IMR-90 (cell line): ENCODE measurements around the gene ADPRHL1. TPM values are rescaled to one million over a fixed set of nuclear protein-coding genes. Genes with fewer than 3 reads are reported as not detected.
A peak's percentile ranks its signal among the peaks of the same experiment; 100 is the strongest.

Experiments
- ATAC-seq: fragments of 200-7000 bp; cut with Tn5 transposase; 2 replicates; pipeline ENCODE4 v1.9.1; 2020; ENCODE audit warnings: low read depth, mild to moderate bottlenecking, moderate library complexity
- BruUV-seq: library from RNA; stranded (reverse); fragments of 400-500 nt; replicated peaks from 2 replicates; lab custom pipeline; 2021; lab: Mats Ljungman, UMichigan
- CTCF ChIA-PET: fragments of 300-600 bp; formaldehyde crosslinking; extraction: SDS; loops from one replicate; lab custom pipeline; 2021; ENCODE audit warnings: antibody characterized with exemption; lab: Yijun Ruan, JAX
- POLR2A ChIA-PET: fragments of 300-600 bp; sonication (Branson Sonifier 250); formaldehyde crosslinking; loops from one replicate; lab custom pipeline; 2022; ENCODE audit warnings: antibody characterized with exemption; ENCODE audit not compliant: unreplicated experiment; lab: Charles Lee
- DNase-seq: peaks from one replicate; pipeline ENCODE4 v3.0.0; 2013
- H2AFZ ChIP-seq: replicated peaks from 2 replicates; pipeline ENCODE3; 2013; ENCODE audit warnings: low read length, mild to moderate bottlenecking; ENCODE audit not compliant: poor library complexity
- H2AK5ac ChIP-seq: 2 replicates; pipeline ENCODE4 v1.6.1; 2013; ENCODE audit warnings: low read depth, low read length, inconsistent platforms
- H2AK9ac ChIP-seq: replicated peaks from 2 replicates; pipeline ENCODE3; 2013; ENCODE audit warnings: mild to moderate bottlenecking, low read depth, low read length, moderate library complexity; ENCODE audit not compliant: poor library complexity
- H2BK120ac ChIP-seq: 2 replicates; pipeline ENCODE4 v1.6.1; 2013; ENCODE audit warnings: low read depth, low read length, inconsistent platforms
- H2BK15ac ChIP-seq: 3 replicates; pipeline ENCODE4 v1.6.1; 2013; ENCODE audit warnings: low read depth, low read length, inconsistent platforms
- H2BK20ac ChIP-seq: 2 replicates; pipeline ENCODE4 v1.6.1; 2013; ENCODE audit warnings: low read depth, mild to moderate bottlenecking, inconsistent platforms, low read length, moderate library complexity
- H2BK5ac ChIP-seq: 2 replicates; pipeline ENCODE4 v1.6.1; 2013; ENCODE audit warnings: mild to moderate bottlenecking, low read depth, low read length, inconsistent platforms; ENCODE audit not compliant: poor library complexity, severe bottlenecking
- H3K14ac ChIP-seq: replicated peaks from 2 replicates; pipeline ENCODE4 v1.6.1; 2013; ENCODE audit warnings: low read depth, low read length, inconsistent platforms
- H3K18ac ChIP-seq: 2 replicates; pipeline ENCODE4 v1.6.1; 2013; ENCODE audit warnings: low read depth, low read length, control low read depth
- H3K23ac ChIP-seq: 2 replicates; pipeline ENCODE4 v1.6.1; 2013; ENCODE audit warnings: low read depth, low read length, inconsistent platforms
- H3K27ac ChIP-seq: 2 replicates; pipeline ENCODE4 v1.5.1; 2013; ENCODE audit warnings: mild to moderate bottlenecking, control low read depth, low read length; ENCODE audit not compliant: insufficient read depth
- H3K27me3 ChIP-seq: 2 replicates; pipeline ENCODE4 v1.6.1; 2013; ENCODE audit warnings: low read length; ENCODE audit not compliant: control insufficient read depth, insufficient read depth
- H3K36me3 ChIP-seq: 2 replicates; pipeline ENCODE4 v1.6.1; 2013; ENCODE audit warnings: low read length, mixed read lengths; ENCODE audit not compliant: control insufficient read depth, insufficient read depth
- H3K4ac ChIP-seq: 2 replicates; pipeline ENCODE4 v1.6.1; 2013; ENCODE audit warnings: low read depth, low read length, inconsistent platforms
- H3K4me1 ChIP-seq: 2 replicates; pipeline ENCODE4 v1.6.1; 2013; ENCODE audit warnings: low read length, mixed read lengths; ENCODE audit not compliant: control insufficient read depth, insufficient read depth
- H3K4me2 ChIP-seq: 2 replicates; pipeline ENCODE4 v1.6.1; 2013; ENCODE audit warnings: low read depth, mild to moderate bottlenecking, control low read depth, low read length, moderate library complexity
- H3K4me3 ChIP-seq: 2 replicates; pipeline ENCODE4 v1.5.1; 2013; ENCODE audit warnings: low read depth, mild to moderate bottlenecking, control low read depth, low read length, moderate library complexity; ENCODE audit not compliant: insufficient read depth
- H3K56ac ChIP-seq: 2 replicates; pipeline ENCODE4 v1.6.1; 2013; ENCODE audit warnings: low read length, inconsistent platforms; ENCODE audit not compliant: insufficient read depth; ENCODE audit errors: extremely low read depth
- H3K79me1 ChIP-seq, 2 experiments: 2 replicates each; pipeline ENCODE4 v1.6.1; 2013; ENCODE audit warnings: low read length in 2 of 2, inconsistent platforms in 1 of 2, low read depth in 1 of 2
- H3K9ac ChIP-seq: 2 replicates; pipeline ENCODE4 v1.6.1; 2013; ENCODE audit warnings: low read depth, low read length, control low read depth
- H3K9me1 ChIP-seq: 2 replicates; pipeline ENCODE4 v1.6.1; 2013; ENCODE audit warnings: low read length, inconsistent platforms; ENCODE audit not compliant: insufficient read depth
- H3K9me3 ChIP-seq: 2 replicates; pipeline ENCODE4 v1.6.1; 2013; ENCODE audit warnings: low read length; ENCODE audit not compliant: control insufficient read depth, insufficient read depth
- H4K20me1 ChIP-seq: 2 replicates; pipeline ENCODE4 v1.6.1; 2013; ENCODE audit warnings: low read length, inconsistent platforms; ENCODE audit not compliant: insufficient read depth
- H4K5ac ChIP-seq: 2 replicates; pipeline ENCODE4 v1.6.1; 2013; ENCODE audit warnings: mild to moderate bottlenecking, low read depth, low read length, control low read depth
- H4K8ac ChIP-seq, 2 experiments: 2 replicates each; pipeline ENCODE4 v1.6.1; 2013; ENCODE audit warnings: low read depth in 2 of 2, low read length in 2 of 2, control low read depth in 1 of 2, inconsistent platforms in 1 of 2
- H4K91ac ChIP-seq: 2 replicates; pipeline ENCODE4 v1.6.1; 2013; ENCODE audit warnings: low read depth, low read length, inconsistent platforms; ENCODE audit not compliant: insufficient read depth
- BHLHE40 ChIP-seq: fragments of 150-350 bp; IDR thresholded peaks from 2 replicates; pipeline ENCODE4 v1.6.1; 2016; ENCODE audit warnings: mild to moderate bottlenecking, low read depth, low read length
- CEBPB ChIP-seq: IDR thresholded peaks from 2 replicates; pipeline ENCODE4 v1.6.1; 2012; ENCODE audit warnings: low read depth, low read length, improper control_type of control experiment
- CHD1 ChIP-seq: IDR thresholded peaks from 2 replicates; pipeline ENCODE4 v1.6.1; 2012; ENCODE audit warnings: low read depth, low read length, improper control_type of control experiment
- CTCF ChIP-seq: conservative IDR thresholded peaks from 2 replicates; pipeline ENCODE4 v1.5.1; 2012; ENCODE audit warnings: mild to moderate bottlenecking, low read depth, low read length, improper control_type of control experiment
- ELK1 ChIP-seq: fragments of 150-350 bp; IDR thresholded peaks from 2 replicates; pipeline ENCODE4 v1.6.1; 2016; ENCODE audit warnings: low read depth, mild to moderate bottlenecking, low read length, moderate library complexity, borderline replicate concordance
- MAFK ChIP-seq: IDR thresholded peaks from 2 replicates; pipeline ENCODE4 v1.6.1; 2012; ENCODE audit warnings: low read depth, low read length, improper control_type of control experiment
- MAZ ChIP-seq: IDR thresholded peaks from 2 replicates; pipeline ENCODE4 v1.6.1; 2012; ENCODE audit warnings: low read depth, mild to moderate bottlenecking, low read length, improper control_type of control experiment, moderate library complexity, borderline replicate concordance
- MXI1 ChIP-seq: IDR thresholded peaks from 2 replicates; pipeline ENCODE4 v1.6.1; 2012; ENCODE audit warnings: low read depth, mild to moderate bottlenecking, low read length, moderate library complexity, borderline replicate concordance
- NFE2L2 ChIP-seq: fragments of 150-350 bp; IDR thresholded peaks from 2 replicates; pipeline ENCODE4 v1.6.1; 2016; ENCODE audit warnings: low read depth, mild to moderate bottlenecking, low read length
- POLR2A ChIP-seq: IDR thresholded peaks from 2 replicates; pipeline ENCODE4 v1.6.1; 2012; ENCODE audit warnings: mild to moderate bottlenecking, low read depth, low read length
- RAD21 ChIP-seq: IDR thresholded peaks from 2 replicates; pipeline ENCODE4 v1.6.1; 2012; ENCODE audit warnings: low read length, improper control_type of control experiment
- RCOR1 ChIP-seq: IDR thresholded peaks from 2 replicates; pipeline ENCODE4 v1.6.1; 2012; ENCODE audit warnings: mild to moderate bottlenecking, low read length, improper control_type of control experiment; ENCODE audit not compliant: insufficient replicate concordance
- RFX5 ChIP-seq: IDR thresholded peaks from 2 replicates; pipeline ENCODE4 v1.8.0; 2012; ENCODE audit warnings: low read depth, mild to moderate bottlenecking, low read length, moderate library complexity
- SMC3 ChIP-seq: fragments of 150-350 bp; IDR thresholded peaks from 2 replicates; pipeline ENCODE4 v1.6.1; 2016; ENCODE audit warnings: low read depth, mild to moderate bottlenecking, antibody characterized with exemption, low read length, moderate library complexity
- USF2 ChIP-seq: fragments of 150-350 bp; IDR thresholded peaks from 2 replicates; pipeline ENCODE4 v1.6.1; 2017; ENCODE audit warnings: mild to moderate bottlenecking, antibody characterized with exemption, low read length, low read depth
- WGBS, 2 experiments: methylation state at CpG; one replicate each; pipeline versions ENCODE4 v1.1.5 to v1.1.7; 2013; ENCODE audit warnings: missing lambda C conversion rate in 2 of 2; ENCODE audit not compliant: insufficient read length in 1 of 2; ENCODE audit errors: extremely low coverage in 2 of 2; 5-methylcytosine and 5-hydroxymethylcytosine counted together
- dilution Hi-C: fragments of 300-500 bp; cut with HindIII; formaldehyde crosslinking; loops from one replicate; pipeline ENCODE4 v1.14.3; 2018; ENCODE audit warnings: low sequenced_read_pairs; ENCODE audit not compliant: unreplicated experiment
- in situ Hi-C: fragments of 300-500 bp; cut with MboI; formaldehyde crosslinking; loops from 3 replicates; pipeline ENCODE4 v1.14.3; 2019; ENCODE audit warnings: low sequenced_read_pairs, inconsistent platforms, mixed read lengths
- intact Hi-C: fragments of 100-400 bp; cut with micrococcal nuclease; formaldehyde crosslinking; loops from 2 replicates; pipeline ENCODE4 v1.10.0; 2022
- polyA plus RNA-seq, 3 experiments: library from polyadenylated mRNA; depleted of rRNA; stranded (reverse); fragments of >200 nt; gene quantifications; 2 replicates each; pipeline ENCODE4 v1.2.3, GENCODE V29; 2012; ENCODE audit warnings: low replicate concordance in 1 of 3
- total RNA-seq: library from RNA; depleted of rRNA; stranded (reverse); fragments of >200 nt; gene quantifications from 2 replicates; pipeline ENCODE4 v1.2.3, GENCODE V29; 2012

ADPRHL1 gene
- total and polyA plus RNA-seq, 2 of the 4 experiments (the other 2 are of a cell fraction), result 0.36 to 0.67 TPM

- no TSS peak for BruUV-seq
- no peak for ATAC-seq
- Histone ChIP-seq H3K27me3 (no peaks in the 10 kb centered on the region), H2BK120ac (no peak overlapping the region), H3K14ac (no peak overlapping the region), H3K36me3 (peaks cover 62% of the 10 kb centered on the region), H2BK5ac (no peak overlapping the region), H3K56ac (no peak overlapping the region), H3K9ac (no peak overlapping the region), H2BK20ac (no peak overlapping the region), H2AK9ac (no peak overlapping the region), H3K23ac (peak overlapping the region; percentile 27; the same call in 1 of the 2 replicates), H4K20me1 (peaks cover 49% of the 10 kb centered on the region), H3K27ac (no peak overlapping the region), H3K4me2 (no peak overlapping the region), H2AFZ (no peak overlapping the region), H4K91ac (no peak overlapping the region), H3K79me1 (peaks cover 49 to 70% of the 10 kb centered on the region in 2 experiments), H2AK5ac (no peak overlapping the region), H4K5ac (no peak overlapping the region), H3K4me3 (no peak overlapping the region), H2BK15ac (no peak overlapping the region), H3K9me1 (peaks cover 28% of the 10 kb centered on the region), H4K8ac (no peak overlapping the region), H3K4me1 (peaks cover 17% of the 10 kb centered on the region), H3K9me3 (no peaks in the 10 kb centered on the region), H3K18ac (no peak overlapping the region), H3K4ac (no peak overlapping the region)
- TF ChIP-seq POLR2A, result no peak
- TF ChIP-seq BHLHE40, result no peak
- TF ChIP-seq RCOR1, result no peak
- no peak for TF ChIP-seq CTCF
- TF ChIP-seq USF2, result no peak
- TF ChIP-seq ELK1, result no peak
- TF ChIP-seq MAZ, result no peak
- no peak for TF ChIP-seq SMC3
- TF ChIP-seq MAFK, result no peak
- TF ChIP-seq RAD21, result no peak
- TF ChIP-seq NFE2L2, result no peak
- no peak for TF ChIP-seq RFX5
- TF ChIP-seq MXI1, result no peak
- no peak for TF ChIP-seq CHD1
- no peak for TF ChIP-seq CEBPB
- in situ Hi-C loops, result no loop called here
- DNase-seq, result no peak
- ChIA-PET CTCF (no interaction called here), POLR2A (no interaction called here)
- dilution Hi-C loops, result no loop called here
- intact Hi-C loops, result no loop called here
- no CpG with 5 or more reads among the region's 6 CpGs for WGBS, 2 experiments
Observed at GRCh38 chr13:113498905-113499304, 45.6 kb upstream of the ADPRHL1 start.
